ENCODE results near the gene FOXK2.

- TF ChIP-seq CTCF (conservative IDR thresholded peaks at IDR 0.05; ENCODE audit: low read length) (no peak), EZH2phosphoT487 (IDR thresholded peaks at IDR 0.05; ENCODE audit: borderline replicate concordance, low read depth, low read length) (no peak)
These were observed 17.3 kb upstream of the FOXK2 start for GRCh38 chr17:82502207-82502606.
